Testis (tissue), 3 donors: ENCODE measurements around the gene KCTD21. TPM values are rescaled to one million over a fixed set of nuclear protein-coding genes. Genes with fewer than 3 reads are reported as not detected.

Source experiments
- DNase-seq: peaks from one replicate; pipeline ENCODE4 v3.0.0-alpha.2; 2019
- H3K27ac ChIP-seq, 2 donors: fragments of 200-600 bp; sonication (generic); one replicate each; pipeline ENCODE4 v1.5.1; 2019
- H3K27me3 ChIP-seq: fragments of 200-600 bp; sonication (generic); one replicate; pipeline ENCODE4 v1.5.1; 2019
- H3K36me3 ChIP-seq: fragments of 200-600 bp; sonication (generic); one replicate; pipeline ENCODE4 v1.5.1; 2017; ENCODE audit warnings: low read depth; ENCODE audit errors: missing control alignments
- H3K4me1 ChIP-seq: fragments of 200-600 bp; sonication (generic); one replicate; pipeline ENCODE4 v1.5.1; 2019
- H3K4me3 ChIP-seq, 2 donors: fragments of 200-600 bp; sonication (generic); one replicate each; pipeline ENCODE4 v1.5.1; 2017 to 2019
- H3K9me3 ChIP-seq: fragments of 200-600 bp; sonication (generic); one replicate; pipeline ENCODE4 v1.5.1; 2017
- POLR2A ChIP-seq: fragments of 450-650 bp; IDR thresholded peaks from one replicate; pipeline ENCODE4 v1.6.1; 2017; ENCODE audit warnings: antibody characterized with exemption, mild to moderate bottlenecking, moderate library complexity
- WGBS, 2 donors: methylation state at CpG; one replicate each; pipeline ENCODE4 v1.1.5; 2018; 5-methylcytosine and 5-hydroxymethylcytosine counted together
- intact Hi-C: fragments of 100-400 bp; cut with DNase I; formaldehyde crosslinking; loops from one replicate; pipeline ENCODE4 v1.15.1; 2023; ENCODE audit warnings: low total_unique reads
- polyA plus RNA-seq: library from polyadenylated mRNA; stranded (reverse); fragments of 350-450 nt; fragmentation: Illumina TruSeq; extraction: RNeasy Lipid Tissue Mini Kit (QIAGEN cat#74804); gene quantifications from one replicate; pipeline ENCODE4 v1.2.3, GENCODE V29; 2014; ENCODE audit warnings: low read depth, low replicate concordance; ENCODE audit not compliant: insufficient read depth
- total RNA-seq, 2 donors: library from RNA; depleted of rRNA; stranded (reverse); fragments of >200 nt; gene quantifications; one replicate each; pipeline ENCODE4 v1.2.3, GENCODE V29; 2016
- TF ChIP-seq, protein P1 (sequence below), 3 experiments: fragments of 450-650 bp in 2 of 3; fragments of 200-600 bp in 1 of 3; sonication (generic) in 1 of 3; IDR thresholded peaks; one replicate each; pipeline ENCODE4 v1.5.1; 2016 to 2019; ENCODE audit warnings: antibody characterized with exemption in 3 of 3, mild to moderate bottlenecking in 2 of 3, moderate library complexity in 1 of 3

Gene KCTD21
- total and polyA plus RNA-seq, 3 donors from 2014 or later = 10.2 to 14.7 (median 14.2) TPM

DNA sequence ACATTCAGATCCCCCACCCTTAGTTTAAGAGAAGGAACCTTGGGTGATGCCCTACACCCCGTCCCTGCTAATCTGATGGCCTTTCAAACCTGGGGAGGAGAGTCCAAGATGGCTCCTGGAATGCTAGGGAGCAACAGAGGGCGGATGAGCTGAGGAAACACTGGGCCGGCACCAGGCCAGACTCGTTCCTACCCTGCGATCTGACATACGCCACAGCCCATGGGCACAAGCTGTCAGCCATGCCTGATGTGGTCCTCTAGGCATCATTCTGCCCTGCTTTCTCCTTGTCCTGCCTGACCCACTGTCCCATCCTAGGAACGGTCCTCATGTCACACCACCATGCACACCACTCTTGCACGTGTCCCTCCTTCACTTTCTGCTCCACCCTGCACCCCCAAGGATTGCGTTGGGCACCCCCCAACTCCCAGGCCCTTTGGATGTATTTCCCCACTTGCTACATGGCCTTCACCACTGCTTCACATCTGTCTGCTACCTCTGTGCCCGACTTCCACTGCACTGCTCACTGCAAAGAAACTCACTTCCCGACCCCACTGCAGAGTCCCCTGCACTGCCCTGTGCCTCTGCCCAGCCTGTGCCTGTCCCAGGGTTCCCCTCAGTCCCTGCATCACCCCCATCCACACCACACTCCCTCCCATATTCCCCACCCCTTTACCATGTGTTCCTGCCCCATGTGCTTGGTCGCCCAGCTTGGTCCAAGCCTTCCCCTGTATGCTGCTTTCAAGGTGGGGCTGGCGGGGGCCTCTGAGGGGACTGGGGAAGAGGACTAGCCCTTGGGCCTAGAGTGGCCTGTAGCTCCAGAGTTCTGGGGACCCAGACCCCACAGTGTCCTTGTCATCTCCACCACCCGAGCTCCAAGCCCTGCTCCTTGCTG, 29.5 kb upstream of the KCTD21 start:
- Histone ChIP-seq H3K9me3 (no peaks in the 10 kb centered on the region), H3K36me3 (no peaks in the 10 kb centered on the region), H3K27me3 (no peaks in the 10 kb centered on the region), H3K4me1 (no peaks in the 10 kb centered on the region), H3K4me3 (no peak overlapping the region), H3K27ac (no peak overlapping the region)
- TF ChIP-seq, protein P1, sequence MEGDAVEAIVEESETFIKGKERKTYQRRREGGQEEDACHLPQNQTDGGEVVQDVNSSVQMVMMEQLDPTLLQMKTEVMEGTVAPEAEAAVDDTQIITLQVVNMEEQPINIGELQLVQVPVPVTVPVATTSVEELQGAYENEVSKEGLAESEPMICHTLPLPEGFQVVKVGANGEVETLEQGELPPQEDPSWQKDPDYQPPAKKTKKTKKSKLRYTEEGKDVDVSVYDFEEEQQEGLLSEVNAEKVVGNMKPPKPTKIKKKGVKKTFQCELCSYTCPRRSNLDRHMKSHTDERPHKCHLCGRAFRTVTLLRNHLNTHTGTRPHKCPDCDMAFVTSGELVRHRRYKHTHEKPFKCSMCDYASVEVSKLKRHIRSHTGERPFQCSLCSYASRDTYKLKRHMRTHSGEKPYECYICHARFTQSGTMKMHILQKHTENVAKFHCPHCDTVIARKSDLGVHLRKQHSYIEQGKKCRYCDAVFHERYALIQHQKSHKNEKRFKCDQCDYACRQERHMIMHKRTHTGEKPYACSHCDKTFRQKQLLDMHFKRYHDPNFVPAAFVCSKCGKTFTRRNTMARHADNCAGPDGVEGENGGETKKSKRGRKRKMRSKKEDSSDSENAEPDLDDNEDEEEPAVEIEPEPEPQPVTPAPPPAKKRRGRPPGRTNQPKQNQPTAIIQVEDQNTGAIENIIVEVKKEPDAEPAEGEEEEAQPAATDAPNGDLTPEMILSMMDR (IDR thresholded peaks at IDR 0.05) = no peak
- TF ChIP-seq POLR2A = no peak
- intact Hi-C loops = no loop called here
- DNase-seq = no peak
- 91 to 92% methylated on average over 14 of the region's 14 CpGs for WGBS, 2 donors

DNA sequence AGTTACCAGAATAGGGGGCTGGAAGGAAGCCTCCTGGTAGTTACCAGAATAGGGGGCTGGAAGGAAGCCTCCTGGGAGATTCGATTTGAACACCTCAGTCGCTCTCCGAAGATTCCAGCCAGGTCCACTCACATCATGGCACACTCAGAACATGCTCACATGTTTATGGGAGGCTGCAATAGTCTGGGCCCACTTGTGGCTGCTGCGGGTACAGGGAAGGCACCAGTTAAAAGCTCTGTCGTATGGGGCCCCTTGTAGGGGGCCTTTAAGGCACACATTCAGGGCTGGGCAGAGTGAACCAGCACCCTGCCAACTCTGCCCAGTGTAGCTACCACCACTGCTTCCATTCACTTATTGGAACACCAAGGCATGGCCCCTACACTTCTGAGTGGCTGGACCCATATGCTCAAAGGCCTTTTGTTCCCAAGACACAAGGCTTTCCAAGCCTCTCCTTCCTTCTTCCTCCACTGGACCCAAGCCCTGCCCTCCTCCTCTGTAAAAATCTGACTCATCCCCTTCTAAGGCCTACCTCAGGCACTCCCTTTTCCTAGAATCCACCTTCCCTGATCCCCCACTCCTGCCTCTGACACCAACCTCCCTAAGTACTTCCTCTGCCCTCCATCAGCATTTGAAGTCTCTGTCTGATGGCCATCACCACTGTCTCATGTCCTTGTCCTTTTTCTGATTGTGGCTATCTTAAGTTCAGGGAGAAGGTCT, 28.3 kb upstream of the KCTD21 start:
- Histone ChIP-seq H3K36me3 (no peaks in the 10 kb centered on the region), H3K27ac (no peak overlapping the region), H3K4me1 (no peaks in the 10 kb centered on the region), H3K4me3 (no peak overlapping the region), H3K27me3 (no peaks in the 10 kb centered on the region), H3K9me3 (no peaks in the 10 kb centered on the region)
- WGBS, 2 donors = 89 to 91% methylated on average over 3 to 5 of the region's 5 CpGs
- DNase-seq = no peak
- no peak for TF ChIP-seq POLR2A
- TF ChIP-seq, protein P1 (IDR thresholded peaks at IDR 0.05) = no peak
- intact Hi-C loops = no loop called here

DNA sequence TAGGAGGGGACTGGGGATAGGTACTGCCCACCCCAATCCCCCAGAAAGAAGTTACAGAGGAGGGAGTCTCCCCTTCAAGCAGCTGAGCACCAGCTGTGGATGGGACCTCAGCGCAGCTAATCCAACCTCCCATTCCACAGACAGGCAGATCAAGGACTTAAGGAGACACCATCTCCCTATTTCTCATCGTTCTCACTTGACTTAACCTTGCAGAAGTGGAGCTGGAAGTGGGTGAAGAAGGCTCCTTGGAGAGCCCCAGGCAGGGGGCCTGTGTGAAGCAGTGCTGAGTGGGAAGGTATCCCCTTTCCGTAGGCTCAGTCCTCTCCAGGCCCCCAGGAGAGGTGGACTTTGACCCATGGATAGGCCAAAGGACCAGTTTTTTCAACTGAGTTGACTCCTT, 27.6 kb upstream of the KCTD21 start:
- H3K9me3 ChIP-seq = no peaks in the 10 kb centered on the region
- WGBS, 2 donors = 75 to 100% methylated on average over 1 to 3 of the region's 3 CpGs
- TF ChIP-seq POLR2A = no peak
- TF ChIP-seq, protein P1 (IDR thresholded peaks at IDR 0.05) = no peak
- no peak for DNase-seq
- H3K27me3 ChIP-seq = no peaks in the 10 kb centered on the region
- no peak overlapping the region for H3K4me3 ChIP-seq
- no peak overlapping the region for H3K27ac ChIP-seq
- H3K36me3 ChIP-seq = no peaks in the 10 kb centered on the region
- no peaks in the 10 kb centered on the region for H3K4me1 ChIP-seq
- intact Hi-C loops = no loop called here

DNA sequence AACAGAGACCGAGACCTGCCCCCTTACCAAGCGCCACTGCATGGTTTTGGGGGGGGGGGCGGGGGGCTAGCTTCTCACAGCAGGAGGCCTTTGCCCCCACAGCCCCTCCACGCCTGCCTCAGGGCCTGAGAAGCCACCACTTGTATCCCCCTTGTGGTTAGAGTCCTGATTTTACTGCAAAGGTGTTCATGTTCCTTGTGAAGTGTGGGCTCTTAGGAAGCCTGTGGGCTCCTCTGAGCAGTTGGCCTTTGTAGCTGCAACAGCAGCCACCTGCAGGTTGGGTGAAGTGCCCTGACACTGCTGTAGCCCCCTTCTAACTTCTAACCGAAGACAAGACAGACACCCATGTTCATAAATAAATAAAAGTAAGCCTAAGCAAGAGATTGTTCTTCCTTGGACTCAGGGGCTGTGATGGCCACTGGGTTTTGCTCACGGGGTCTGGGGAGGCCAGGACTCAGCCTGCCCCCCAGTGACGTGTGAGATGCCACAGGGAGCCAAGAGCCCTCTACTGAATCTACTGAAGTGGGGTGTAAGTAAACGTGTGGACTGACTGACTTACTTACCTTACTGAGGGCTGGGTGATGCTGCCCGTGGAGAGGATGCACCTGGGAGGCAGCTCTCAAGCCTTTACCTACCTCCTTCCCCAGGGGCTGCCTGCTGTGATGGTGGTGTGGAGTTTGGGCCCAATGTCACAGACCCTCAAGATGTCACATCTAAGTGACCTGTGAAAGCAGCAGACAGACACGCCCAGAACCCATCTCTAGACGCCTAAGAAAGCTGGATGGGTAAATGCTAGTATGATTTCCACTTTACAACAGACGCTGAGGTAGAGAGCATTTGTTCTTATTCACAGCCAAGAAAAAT, 26.1 kb upstream of the KCTD21 start:
- 71 to 81% methylated on average over 6 to 12 of the region's 12 CpGs for WGBS, 2 donors
- H3K27ac ChIP-seq = no peak overlapping the region
- intact Hi-C loops = no loop called here

More for the DNA sequence above, 26.1 kb upstream of the KCTD21 start:
- Histone ChIP-seq H3K4me3 (no peak overlapping the region), H3K36me3 (peaks cover 2% of the 10 kb centered on the region), H3K27me3 (no peaks in the 10 kb centered on the region), H3K4me1 (no peaks in the 10 kb centered on the region), H3K9me3 (no peaks in the 10 kb centered on the region)
- no peak for DNase-seq
- no peak for TF ChIP-seq POLR2A
- TF ChIP-seq, protein P1 (IDR thresholded peaks at IDR 0.05) = no peak
